Activated CD4-positive, alpha-beta T cell treated with anti-CD3 and anti-CD28 coated beads, Interleukin-2, amount 50 U/mL, for 4 hours (primary cell): ENCODE results near the gene ARHGAP6.

ENCODE experiments used
- DNase-seq, 2 experiments: peaks; one replicate each; pipeline ENCODE4 v3.0.0-alpha.2; 2020

ARHGAP6 gene

GRCh38 chrX:11665168-11666111, at the start of gene ARHGAP6:
ARHGAP6 (minus strand) TSS chrX:11665920; CDS start chrX:11664828, 1,092 bp downstream.
- no peak for DNase-seq

- DNase-seq, result no peak
Observed at GRCh38 chrX:11704725-11705495, 39.2 kb upstream of the ARHGAP6 start.

DNA sequence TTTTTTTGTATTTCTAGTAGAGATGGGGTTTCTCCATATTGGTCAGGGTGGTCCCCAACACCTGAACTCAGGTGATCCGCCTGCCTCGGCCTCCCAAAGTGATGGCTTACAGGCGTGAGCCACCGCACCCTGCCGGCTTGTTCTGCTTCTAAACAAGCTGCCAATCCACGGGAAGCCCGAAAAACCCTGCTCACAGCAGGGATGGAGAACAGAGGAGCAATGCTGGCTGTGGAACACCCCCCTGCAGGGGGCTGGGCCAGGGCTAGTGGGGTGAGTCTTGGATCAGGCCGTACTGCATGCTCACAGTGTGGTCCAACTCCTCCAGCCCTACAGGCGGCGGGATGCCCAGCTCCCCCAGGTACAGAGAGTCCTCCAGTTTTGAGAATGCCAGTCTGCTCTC, 38.1 kb upstream of the ARHGAP6 start:
- no peak for DNase-seq

DNA sequence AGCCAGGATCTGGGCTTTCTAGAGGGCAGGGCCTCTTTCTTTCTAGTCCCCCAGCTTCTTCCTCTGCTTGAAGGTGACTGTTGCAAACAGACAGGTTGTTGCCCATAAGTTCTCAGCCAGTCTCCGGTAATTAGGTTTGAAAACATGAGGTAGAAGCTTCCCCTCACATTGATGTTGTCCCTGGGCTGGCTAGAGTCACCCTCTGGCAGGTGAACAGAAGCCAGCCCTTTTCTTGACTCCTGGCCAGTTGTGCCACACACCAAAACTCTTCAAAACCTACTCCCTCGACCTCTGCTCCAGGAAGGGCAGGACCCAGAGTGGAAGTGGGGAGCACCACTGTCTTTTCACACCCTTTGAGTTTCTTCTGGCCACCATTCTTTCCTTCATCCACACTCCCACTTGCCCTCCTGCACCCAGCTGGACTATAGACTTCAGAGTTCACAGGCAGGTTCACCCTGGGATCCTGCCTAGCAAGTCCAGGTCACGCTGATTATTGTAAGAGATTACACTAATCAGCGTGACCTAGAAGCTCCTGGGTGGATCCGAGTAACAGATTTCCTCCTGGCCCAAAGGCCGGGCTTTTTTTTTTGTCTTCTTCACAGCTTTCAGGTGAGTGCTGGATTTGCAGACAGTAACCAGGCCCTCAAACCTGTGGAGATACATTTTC, 37.4 kb upstream of the ARHGAP6 start:
- no peak for DNase-seq

GRCh38 chrX:11702420-11702819, 36.7 kb upstream of the ARHGAP6 start:
- DNase-seq, result no peak

DNA sequence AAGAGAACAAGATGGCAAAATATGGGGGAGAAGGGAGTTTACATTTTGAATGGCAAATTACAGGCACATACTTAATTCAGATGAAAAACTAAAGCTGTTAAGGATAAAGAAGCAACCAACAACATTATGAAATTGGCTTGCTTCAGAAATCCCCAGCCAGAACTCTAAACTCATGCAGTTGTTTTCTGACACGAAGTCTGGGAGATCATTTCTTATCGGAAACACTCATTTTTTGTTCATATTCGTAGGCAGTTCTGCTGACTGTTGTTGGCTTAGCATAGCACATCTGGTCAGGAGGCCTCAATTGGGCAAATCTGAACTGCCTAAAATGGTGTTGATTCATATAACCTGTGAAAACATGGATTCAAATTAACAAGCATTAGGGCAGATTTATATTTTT, 33.0 kb upstream of the ARHGAP6 start:
- DNase-seq, result no peak

- DNase-seq, result no peak
Observed at GRCh38 chrX:11688201-11688600, 22.5 kb upstream of the ARHGAP6 start.

DNA sequence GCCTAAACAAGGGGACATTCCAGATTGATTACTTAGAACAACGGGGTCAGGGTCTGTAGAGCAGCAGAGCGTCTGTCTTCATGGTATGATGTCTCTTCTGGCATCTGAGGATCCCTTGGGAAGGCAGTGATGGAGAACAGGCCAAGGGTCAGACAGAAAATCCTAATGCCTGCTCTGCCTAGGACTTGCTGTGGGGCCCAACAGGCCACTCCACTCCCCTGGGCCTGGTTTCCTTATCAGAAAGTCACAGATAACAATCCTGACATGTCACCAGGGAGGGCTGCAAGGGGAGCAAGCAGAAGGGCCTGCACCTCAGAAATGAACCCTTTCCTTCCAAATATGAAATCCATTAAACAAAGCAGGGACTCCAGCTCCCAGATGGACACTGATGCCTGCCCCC, 21.4 kb upstream of the ARHGAP6 start:
- DNase-seq, result no peak

DNA sequence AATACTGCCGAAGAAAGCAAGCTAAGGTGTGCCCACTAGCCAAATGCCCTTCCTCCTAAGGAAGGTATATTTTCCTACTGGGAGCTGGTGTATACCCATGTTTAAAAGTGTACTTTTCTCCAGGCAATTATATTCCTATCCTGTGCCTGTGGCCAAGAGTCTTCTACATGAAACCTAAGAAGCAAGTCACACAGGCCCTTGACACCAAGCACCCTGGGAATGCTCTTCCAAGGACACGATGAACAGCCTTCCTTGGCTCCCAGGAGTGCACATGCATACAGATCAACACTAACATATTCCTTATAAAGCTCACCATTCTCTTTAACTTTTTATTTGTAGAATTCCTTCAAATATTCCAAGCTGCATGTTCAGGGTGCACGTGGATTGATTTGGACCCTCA, 17.3 kb upstream of the ARHGAP6 start:
- no peak for DNase-seq

- DNase-seq, result no peak
Observed at GRCh38 chrX:11678158-11678557, 12.4 kb upstream of the ARHGAP6 start.

DNA sequence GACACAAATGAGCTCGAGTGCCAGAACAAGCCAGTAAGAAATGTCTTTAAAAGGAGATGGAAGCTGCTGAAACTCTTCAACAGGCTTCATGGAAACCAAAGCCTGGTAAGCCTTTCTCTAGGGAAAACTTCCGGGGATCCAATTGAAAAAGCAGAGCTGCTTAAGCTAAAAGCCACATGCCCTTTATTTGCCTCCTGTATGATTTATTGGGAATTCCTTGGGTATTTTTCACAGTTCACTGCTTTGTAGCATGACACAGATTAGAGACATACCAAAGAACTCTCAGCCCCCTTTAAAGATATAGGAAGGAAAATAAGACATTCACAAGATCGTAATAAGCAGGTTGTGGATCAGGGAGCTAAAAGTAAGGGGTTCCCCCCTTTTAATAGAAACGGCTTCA, 6.5 kb upstream of the ARHGAP6 start:
- DNase-seq, result no peak

DNA sequence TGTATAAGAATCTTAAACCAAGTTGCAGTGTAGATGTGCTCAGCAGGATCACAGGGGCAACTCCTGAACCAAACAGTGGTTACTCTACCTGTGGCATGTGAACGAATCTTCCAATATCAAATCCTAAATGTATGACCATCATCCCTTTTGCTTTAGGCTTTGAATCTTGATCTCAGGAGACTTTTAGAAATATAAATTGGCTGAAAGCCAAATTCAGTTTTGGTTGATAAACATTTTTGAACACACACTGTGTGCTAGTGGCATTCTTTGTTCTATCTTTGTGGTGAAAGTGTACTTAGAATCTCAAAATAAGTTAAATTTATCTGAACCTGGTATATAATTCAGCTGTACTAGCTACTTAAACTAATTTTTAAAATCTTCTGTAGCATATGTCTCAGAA, 4.6 kb upstream of the ARHGAP6 start:
- no peak for DNase-seq

GRCh38 chrX:11666952-11667685, 1.4 kb upstream of the ARHGAP6 start:
- DNase-seq, result no peak

- DNase-seq, result no peak
Observed at GRCh38 chrX:11666164-11666563, 444 bp upstream of the ARHGAP6 start.

- DNase-seq, result no peak
Observed at GRCh38 chrX:11664211-11665167, 1.2 kb downstream of the ARHGAP6 start.

- no peak for DNase-seq
Observed at GRCh38 chrX:11663875-11664210, 1.9 kb downstream of the ARHGAP6 start.

DNA sequence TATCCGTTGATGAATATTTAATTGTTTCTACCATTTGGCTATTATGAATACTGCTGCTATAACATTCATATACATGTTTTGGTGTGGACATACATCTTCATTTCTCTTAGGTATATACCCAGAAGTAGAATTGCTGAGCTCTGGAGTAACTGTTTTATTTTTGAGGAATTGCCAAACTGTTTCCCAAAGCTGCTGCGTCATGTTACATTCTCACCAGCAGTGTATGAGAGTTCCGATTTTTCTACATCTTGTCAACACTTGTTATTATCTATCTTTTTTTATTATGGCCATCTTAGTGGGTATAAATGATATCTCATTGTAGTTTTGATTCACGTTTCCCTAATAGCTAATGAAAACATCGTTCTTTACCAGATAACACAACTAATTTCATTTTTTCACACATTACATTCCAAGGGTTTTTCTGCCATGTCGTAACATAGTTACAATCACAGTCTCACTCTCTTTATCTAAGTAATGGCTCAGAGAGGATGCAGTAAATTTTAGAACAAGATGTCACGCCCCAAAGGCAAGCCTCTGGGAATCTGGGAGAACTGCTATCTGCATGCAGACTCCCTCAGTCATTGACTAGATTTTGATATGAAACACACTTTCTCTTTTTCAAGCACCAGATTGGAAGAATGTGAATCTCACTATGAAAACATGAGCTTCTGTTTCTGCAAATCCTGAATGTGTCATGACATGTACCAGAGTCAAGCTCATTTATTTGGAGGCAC, 10.3 kb downstream of the ARHGAP6 start:
- DNase-seq, result no peak

DNA sequence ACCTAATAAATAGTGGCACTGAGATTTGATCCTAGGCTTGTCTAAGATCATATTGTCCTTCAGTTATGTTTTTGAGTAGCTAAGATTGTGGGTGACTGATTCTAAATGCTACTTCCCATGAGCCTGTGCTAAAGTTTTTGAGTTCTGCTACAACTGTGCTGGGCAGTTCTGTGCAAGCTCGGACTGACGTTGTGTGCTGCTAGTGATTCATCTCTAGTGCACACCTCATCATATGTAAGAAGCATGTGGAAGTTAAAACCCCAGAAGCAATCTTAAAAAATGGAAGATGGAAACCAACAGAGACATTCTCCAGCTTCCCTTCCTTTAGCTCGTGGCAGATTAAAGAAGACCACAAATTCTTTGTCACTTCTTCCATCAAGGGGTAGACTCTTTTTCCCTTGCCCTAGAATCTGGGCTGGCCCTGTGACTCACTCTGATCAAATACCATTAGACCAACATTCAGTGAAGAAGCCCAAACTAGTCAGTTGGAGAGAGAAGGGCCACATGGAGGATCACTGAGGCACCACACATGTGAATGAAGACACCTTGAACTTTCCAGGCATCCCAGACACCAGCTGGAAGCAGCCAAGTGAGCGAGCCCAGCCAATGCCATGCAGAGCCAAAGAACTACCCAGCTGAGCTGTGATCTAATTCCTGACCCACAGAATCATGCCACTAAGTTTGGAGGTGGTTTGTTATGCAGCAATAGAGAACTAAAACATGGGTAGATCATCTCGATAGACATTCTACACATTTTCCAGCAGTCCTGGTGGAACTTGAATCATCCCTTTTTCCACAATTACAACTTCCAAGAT, 16.8 kb downstream of the ARHGAP6 start:
- DNase-seq, result no peak

- DNase-seq, result no peak
Observed at GRCh38 chrX:11647138-11647537, 18.6 kb downstream of the ARHGAP6 start.
